Esophagus squamous epithelium (tissue), 4 donors: ENCODE data around the gene GNAI2.

Experiments
- POLR2A ChIP-seq, 4 donors: fragments of 450-650 bp; IDR thresholded peaks; one replicate each; pipeline ENCODE4 v1.6.1; 2017; ENCODE audit warnings: antibody characterized with exemption in 4 of 4, mild to moderate bottlenecking in 4 of 4, moderate library complexity in 3 of 4
- TF ChIP-seq, protein P1 (sequence below), 6 experiments: fragments of 450-650 bp in 4 of 6; fragments of 200-600 bp in 2 of 6; sonication (generic) in 2 of 6; IDR thresholded peaks; one replicate each; pipeline ENCODE4 v1.5.1; 2016 to 2019; ENCODE audit warnings: antibody characterized with exemption in 6 of 6, mild to moderate bottlenecking in 4 of 6, moderate library complexity in 4 of 6

DNA sequence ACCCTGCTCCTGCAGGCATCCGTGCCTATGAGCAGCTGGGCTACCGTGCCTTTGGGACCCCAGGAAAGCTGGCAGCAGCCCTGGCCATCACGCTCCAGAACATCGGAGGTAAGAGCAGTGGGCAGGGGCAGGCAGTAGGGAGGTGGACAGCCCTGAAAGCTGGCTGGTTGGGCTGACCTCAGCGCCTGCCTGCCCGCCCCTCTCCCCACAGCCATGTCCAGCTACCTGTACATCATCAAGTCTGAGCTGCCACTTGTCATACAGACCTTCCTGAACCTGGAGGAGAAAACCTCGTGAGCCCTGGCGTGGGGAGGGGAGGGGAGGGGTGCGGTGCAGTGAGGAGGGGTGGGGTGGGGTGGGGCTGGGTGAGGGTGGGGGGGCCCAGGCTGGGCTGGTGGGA, 20.5 kb upstream of the GNAI2 start:
- TF ChIP-seq, protein P1, sequence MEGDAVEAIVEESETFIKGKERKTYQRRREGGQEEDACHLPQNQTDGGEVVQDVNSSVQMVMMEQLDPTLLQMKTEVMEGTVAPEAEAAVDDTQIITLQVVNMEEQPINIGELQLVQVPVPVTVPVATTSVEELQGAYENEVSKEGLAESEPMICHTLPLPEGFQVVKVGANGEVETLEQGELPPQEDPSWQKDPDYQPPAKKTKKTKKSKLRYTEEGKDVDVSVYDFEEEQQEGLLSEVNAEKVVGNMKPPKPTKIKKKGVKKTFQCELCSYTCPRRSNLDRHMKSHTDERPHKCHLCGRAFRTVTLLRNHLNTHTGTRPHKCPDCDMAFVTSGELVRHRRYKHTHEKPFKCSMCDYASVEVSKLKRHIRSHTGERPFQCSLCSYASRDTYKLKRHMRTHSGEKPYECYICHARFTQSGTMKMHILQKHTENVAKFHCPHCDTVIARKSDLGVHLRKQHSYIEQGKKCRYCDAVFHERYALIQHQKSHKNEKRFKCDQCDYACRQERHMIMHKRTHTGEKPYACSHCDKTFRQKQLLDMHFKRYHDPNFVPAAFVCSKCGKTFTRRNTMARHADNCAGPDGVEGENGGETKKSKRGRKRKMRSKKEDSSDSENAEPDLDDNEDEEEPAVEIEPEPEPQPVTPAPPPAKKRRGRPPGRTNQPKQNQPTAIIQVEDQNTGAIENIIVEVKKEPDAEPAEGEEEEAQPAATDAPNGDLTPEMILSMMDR (IDR thresholded peaks at IDR 0.05): no peak
- no peak for TF ChIP-seq POLR2A (IDR thresholded peaks at IDR 0.05)
